ENCODE data around the gene LDLRAD3. TPM values are rescaled to one million over a fixed set of nuclear protein-coding genes. Genes with fewer than 3 reads are reported as not detected.
A peak's percentile ranks its signal among the peaks of the same experiment; 100 is the strongest.

LDLRAD3 gene
- total RNA-seq, 1 experiment from 2014 or later: 11.0 TPM

GRCh38 chr11:36118084-36118483, 174.2 kb downstream of the LDLRAD3 start:
- DNase-seq (ENCODE audit: extremely low read depth, low read depth): no peak

- no peak for DNase-seq (ENCODE audit: extremely low read depth, low read depth)
Observed at GRCh38 chr11:36119300-36119699, 175.4 kb downstream of the LDLRAD3 start.

GRCh38 chr11:36121054-36121453, 177.2 kb downstream of the LDLRAD3 start:
- no peak for DNase-seq (ENCODE audit: extremely low read depth, low read depth)

GRCh38 chr11:36122671-36123070, 178.8 kb downstream of the LDLRAD3 start:
- DNase-seq (ENCODE audit: extremely low read depth, low read depth): no peak

GRCh38 chr11:36123336-36124101, 179.7 kb downstream of the LDLRAD3 start:
- DNase-seq (ENCODE audit: extremely low read depth, low read depth): no peak

- no peak for DNase-seq (ENCODE audit: extremely low read depth, low read depth)
Observed at GRCh38 chr11:36126678-36127077, 182.8 kb downstream of the LDLRAD3 start.

GRCh38 chr11:36127550-36127949, 183.7 kb downstream of the LDLRAD3 start:
- DNase-seq (ENCODE audit: extremely low read depth, low read depth): no peak

- no peak for DNase-seq (ENCODE audit: extremely low read depth, low read depth)
Observed at GRCh38 chr11:36129955-36130354, 186.1 kb downstream of the LDLRAD3 start.

- DNase-seq (ENCODE audit: extremely low read depth, low read depth): no peak
Observed at GRCh38 chr11:36130401-36130800, 186.5 kb downstream of the LDLRAD3 start.

GRCh38 chr11:36131721-36132397, 188.0 kb downstream of the LDLRAD3 start:
- no peak for DNase-seq (ENCODE audit: extremely low read depth, low read depth)

GRCh38 chr11:36132940-36133339, 189.1 kb downstream of the LDLRAD3 start:
- DNase-seq (ENCODE audit: extremely low read depth, low read depth): no peak

- DNase-seq (ENCODE audit: extremely low read depth, low read depth): no peak
Observed at GRCh38 chr11:36135076-36135475, 191.2 kb downstream of the LDLRAD3 start.

GRCh38 chr11:36139767-36140166, 195.9 kb downstream of the LDLRAD3 start:
- DNase-seq (ENCODE audit: extremely low read depth, low read depth): no peak

GRCh38 chr11:36141196-36141953, 197.5 kb downstream of the LDLRAD3 start:
- no peak for DNase-seq (ENCODE audit: extremely low read depth, low read depth)

GRCh38 chr11:36141956-36142355, 198.1 kb downstream of the LDLRAD3 start:
- DNase-seq (ENCODE audit: extremely low read depth, low read depth): no peak

GRCh38 chr11:36142439-36142838, 198.6 kb downstream of the LDLRAD3 start:
- DNase-seq (ENCODE audit: extremely low read depth, low read depth): no peak

- DNase-seq (ENCODE audit: extremely low read depth, low read depth): no peak
Observed at GRCh38 chr11:36142879-36143278, 199.0 kb downstream of the LDLRAD3 start.

- no peak for DNase-seq (ENCODE audit: extremely low read depth, low read depth)
Observed at GRCh38 chr11:36146437-36146836, 202.6 kb downstream of the LDLRAD3 start.

- no peak for DNase-seq (ENCODE audit: extremely low read depth, low read depth)
Observed at GRCh38 chr11:36147491-36147890, 203.6 kb downstream of the LDLRAD3 start.

GRCh38 chr11:36148701-36149100, 204.8 kb downstream of the LDLRAD3 start:
- DNase-seq (ENCODE audit: extremely low read depth, low read depth): no peak

GRCh38 chr11:36149538-36150242, 205.8 kb downstream of the LDLRAD3 start:
- DNase-seq (ENCODE audit: extremely low read depth, low read depth): peak; percentile 89

Data from NCI-H460 (cell line).